DMS153 treated with DMSO at 0.1 percent for 48 hours (cell line): ENCODE data around the gene MUSK.
"Not testable (repeated sequence)": the region's sequence is repeated elsewhere in the genome, so short reads cannot be mapped to it uniquely, and the experiment has no call there.

Experiments used
- DNase-seq: peaks from one replicate; lab custom pipeline; 2025; ENCODE audit not compliant: unreplicated experiment; lab: John Stamatoyannopoulos, UW

Gene MUSK

GRCh38 chr9:110691002-110691549 is 22.5 kb downstream of the MUSK start:
- no peak for DNase-seq

GRCh38 chr9:110695846-110696245 is 27.3 kb downstream of the MUSK start:
- not testable (repeated sequence) for DNase-seq

GRCh38 chr9:110700953-110701352 is 32.4 kb downstream of the MUSK start:
- no peak for DNase-seq

- no peak for DNase-seq
Measured at GRCh38 chr9:110703669-110704068, 35.1 kb downstream of the MUSK start.

DNA sequence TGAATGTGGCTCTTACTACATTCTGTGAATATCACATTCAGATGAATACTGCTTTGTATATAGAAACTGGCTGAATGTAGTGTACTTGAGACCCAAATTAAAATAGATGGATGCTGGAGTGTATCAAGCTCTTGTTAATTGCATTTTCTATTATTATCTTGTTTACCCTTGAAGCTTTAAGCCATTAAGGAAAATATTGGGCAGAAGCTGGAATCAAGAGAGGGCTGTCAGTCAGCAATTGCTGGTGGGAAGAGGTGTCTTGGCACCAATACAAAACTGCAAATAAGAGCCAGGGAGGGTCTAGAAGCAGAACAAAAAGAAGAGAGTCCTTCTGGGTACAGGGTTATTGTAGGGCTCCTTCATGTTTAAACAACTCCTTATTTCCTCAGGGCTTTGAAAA is 38.8 kb downstream of the MUSK start:
- peak; percentile 72 for DNase-seq

DNA sequence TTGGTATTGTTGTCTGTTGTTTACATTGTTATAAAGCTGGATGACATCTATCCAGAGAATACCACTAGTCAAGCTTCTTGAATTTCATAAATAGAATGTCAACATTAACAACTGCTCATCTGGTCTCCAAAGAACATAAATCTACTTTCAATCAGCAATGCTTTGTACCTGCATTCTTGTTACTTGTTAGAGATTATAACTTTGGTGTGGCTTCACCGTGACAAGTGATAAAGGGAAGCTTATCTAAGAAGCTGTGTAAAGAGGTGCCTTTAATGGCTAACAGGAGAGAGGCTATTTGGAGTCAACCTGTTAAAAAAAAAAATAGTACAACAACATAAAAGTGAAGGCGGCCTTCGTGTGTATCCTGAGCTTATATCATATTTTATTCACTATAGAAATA is 41.8 kb downstream of the MUSK start:
- DNase-seq: peak; percentile 39

DNA sequence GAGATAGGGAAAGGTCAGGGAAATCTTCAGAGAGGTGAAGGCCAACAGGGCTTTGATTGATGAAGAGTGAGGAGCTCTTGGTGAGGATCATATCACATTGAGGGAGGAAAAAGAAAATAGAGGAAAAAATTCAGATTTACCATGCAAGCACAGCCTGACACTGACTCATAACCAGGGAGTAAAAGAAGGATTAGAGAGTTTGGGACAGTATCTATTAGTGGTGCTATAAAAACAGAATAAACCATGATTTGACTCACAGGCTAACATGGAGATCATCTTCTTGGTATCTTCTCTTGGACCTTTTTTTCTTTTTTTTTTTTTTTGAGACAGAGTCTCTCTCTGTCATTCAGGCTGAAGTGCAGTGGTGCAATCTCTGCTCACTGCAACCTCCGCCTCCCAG is 44.4 kb downstream of the MUSK start:
- no peak for DNase-seq

DNA sequence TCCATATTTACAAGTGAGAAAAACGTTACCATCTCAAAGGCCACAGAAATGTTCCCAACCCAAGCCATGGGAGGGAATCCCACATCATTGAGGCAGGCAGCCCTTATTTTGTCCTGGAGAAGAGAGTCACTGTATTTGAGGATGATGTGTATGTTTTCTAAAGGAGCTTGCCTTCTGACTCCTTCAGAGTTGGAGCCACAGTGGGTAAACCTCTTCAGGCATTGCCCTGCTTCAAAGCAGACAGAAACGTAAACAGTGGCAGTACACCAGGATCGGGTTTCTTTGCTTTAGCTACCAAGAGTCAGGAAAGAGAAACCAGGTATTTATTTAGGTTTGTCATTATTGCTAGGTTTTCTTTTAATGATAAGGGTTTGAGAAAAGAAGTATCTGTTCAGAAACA is 45.7 kb downstream of the MUSK start:
- DNase-seq: peak; percentile 62

GRCh38 chr9:110728058-110728457 is 59.5 kb downstream of the MUSK start:
- DNase-seq: no peak

- no peak for DNase-seq
Measured at GRCh38 chr9:110729641-110730040, 61.0 kb downstream of the MUSK start.

DNA sequence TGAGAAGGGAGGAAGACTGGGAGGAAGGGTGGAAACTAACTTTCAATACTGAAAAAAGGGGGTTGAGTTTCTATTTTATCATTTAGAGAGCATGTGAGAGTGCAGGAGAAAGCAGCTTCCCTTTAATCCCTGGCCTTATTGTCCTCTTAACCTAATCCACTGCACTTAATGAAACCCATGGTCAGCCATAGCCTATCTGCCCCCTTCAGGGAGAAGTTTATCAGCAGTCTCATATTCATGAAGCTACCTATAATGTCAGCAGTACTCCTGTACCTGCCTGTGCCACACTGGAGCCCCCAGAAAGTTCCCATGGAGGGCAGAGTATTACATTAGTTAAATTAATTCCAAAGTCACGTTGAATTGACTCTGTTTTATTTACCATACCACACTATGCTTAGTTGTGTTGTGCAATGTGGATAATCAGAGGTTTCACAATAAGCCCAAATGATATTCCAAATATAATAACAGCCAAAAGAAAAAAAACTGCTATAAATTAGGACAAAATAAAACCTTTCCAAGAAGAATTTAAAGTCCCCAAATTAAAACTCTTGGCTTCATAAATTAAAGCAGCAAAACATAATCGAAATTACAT is 62.9 kb downstream of the MUSK start:
- no peak for DNase-seq

GRCh38 chr9:110738982-110739381 is 70.4 kb downstream of the MUSK start:
- DNase-seq: no peak

- no peak for DNase-seq
Measured at GRCh38 chr9:110742741-110743371, 74.3 kb downstream of the MUSK start.

DNA sequence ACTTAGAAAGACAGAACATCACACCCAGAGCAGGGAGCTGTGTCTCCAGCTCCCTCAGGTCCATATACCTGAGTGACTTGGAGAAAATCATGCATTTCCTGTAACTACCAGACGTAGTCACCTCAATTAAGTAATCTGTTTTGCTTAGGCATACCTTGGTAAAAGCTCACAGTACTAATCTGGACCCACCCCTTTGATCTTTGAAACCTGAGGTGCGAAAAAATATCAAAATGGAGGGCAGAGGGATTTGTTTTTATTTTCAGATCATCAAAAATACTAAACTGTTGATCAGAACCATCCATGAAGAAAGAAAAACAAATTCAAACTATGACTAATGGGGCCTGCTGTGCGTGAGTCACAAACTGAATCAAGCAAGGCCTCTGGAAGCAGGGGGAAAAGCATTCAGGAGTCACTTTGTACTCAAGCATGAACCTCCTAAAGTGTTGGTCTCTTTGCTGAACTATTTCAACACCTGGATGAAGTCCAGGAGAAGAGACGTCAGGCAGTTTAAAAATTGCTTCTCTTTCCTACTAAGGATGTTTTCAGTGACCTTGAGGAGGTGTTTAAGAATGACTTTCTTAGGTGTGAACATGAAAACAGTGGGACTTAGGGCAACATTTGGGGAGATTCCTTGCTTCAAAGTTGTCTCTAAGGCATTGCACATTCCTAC is 76.3 kb downstream of the MUSK start:
- DNase-seq: no peak

DNA sequence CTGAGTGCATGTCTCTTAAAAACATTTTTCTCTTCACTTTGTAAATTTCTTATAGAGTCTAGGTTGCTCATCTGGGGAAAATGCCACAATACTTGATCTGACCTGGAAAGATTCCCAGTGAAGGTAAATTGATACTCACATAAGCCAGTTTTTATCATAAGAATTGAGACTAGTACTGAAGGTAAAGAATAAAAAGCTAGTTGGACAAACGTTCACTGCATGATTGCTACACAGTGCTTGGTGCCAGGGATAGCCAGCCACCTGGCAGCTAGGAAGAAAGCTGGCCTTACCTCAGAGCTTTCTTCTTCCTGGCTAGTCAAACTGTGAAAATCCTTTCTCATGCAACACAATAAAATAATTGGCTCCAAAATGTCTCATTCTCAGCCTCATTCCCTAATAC is 77.1 kb downstream of the MUSK start:
- DNase-seq: no peak

DNA sequence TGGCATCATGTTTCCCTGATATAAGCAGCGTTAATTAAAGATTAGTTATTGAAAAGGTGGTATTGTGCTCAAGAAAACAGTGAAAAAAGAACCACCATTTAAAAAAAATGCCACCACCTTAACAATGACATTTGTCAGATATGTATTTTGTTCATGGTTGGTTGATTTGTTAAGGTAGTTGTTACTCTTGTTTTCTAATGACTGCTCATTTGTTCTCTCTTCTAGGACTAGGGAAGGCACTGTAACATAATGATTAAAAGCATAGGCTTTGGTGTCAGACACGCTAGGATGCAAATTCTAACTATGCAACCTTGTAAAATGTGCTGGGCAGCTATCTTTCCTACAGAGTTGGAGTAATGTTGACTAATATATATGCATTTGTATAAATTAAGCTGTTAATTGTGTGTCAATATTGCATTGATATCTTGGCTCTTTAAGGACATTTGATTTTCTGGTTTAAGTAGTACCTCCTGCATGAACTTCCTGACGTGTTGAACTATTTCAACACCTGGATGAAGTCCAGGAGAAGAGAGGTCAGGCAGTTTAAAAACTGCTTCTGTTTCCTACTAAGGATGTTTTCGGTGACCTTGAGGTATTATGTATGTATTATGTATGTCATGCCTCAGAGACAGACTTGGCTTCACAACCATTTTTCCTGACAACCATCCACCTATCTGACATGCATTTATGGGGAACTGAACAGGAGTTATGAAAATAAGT is 77.8 kb downstream of the MUSK start:
- DNase-seq: no peak

- DNase-seq: no peak
Measured at GRCh38 chr9:110748251-110748893, 79.8 kb downstream of the MUSK start.

- no peak for DNase-seq
Measured at GRCh38 chr9:110750272-110750671, 81.7 kb downstream of the MUSK start.

DNA sequence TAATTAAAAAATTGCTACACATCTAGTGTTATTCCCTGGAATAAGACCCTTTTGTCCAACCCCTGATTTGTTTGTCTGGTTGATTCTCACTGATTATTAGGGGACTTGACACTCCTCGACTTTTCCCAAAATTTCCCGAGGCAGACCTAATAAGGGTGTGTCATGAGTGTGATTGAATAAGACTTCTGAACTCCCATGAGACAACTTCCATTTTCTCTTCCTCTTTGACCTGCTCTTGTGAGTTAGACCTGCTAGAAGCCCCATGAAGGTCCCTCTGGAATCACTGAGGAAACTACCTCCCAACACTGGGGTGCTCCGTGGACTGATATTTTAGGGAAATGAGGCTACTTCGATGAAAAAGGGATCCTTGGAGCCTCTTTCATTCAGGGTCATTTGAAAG is 83.4 kb downstream of the MUSK start:
- no peak for DNase-seq

- DNase-seq: no peak
Measured at GRCh38 chr9:110752766-110753165, 84.2 kb downstream of the MUSK start.

DNA sequence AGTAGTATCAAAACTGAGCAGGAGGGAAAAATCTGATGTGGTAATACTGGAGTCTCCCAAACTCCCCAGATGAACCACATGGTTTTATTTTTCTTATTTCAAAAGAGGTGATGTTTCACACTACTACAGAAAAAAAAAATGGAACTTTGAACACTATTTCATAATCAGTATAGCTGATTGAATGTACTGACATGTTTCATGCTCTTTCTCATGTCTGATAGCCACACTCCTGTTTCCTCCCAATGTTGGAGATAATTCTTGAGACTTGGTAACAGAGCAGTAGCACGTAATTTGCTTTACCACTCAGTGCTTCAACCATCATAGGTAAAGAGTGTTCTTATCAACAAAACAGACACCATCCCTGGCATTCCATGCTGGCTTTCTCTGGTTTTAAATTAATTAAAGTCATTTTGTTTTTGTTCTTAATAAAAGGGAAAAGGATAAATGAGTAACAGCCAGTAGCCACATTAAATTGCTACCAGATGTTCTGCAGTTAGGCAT is 85.2 kb downstream of the MUSK start:
- DNase-seq: no peak
